Smooth muscle cell (in vitro differentiated cells): ENCODE measurements around the gene DCTN4. TPM values are rescaled to one million over a fixed set of nuclear protein-coding genes. Genes with fewer than 3 reads are reported as not detected.

ENCODE experiments used
- DNase-seq: peaks from one replicate; lab custom pipeline; 2025; ENCODE audit not compliant: unreplicated experiment; lab: John Stamatoyannopoulos, UW
- H2AFZ ChIP-seq: fragments of 200-600 bp; sonication (generic); 2 replicates; pipeline ENCODE4 v1.6.0; 2016; ENCODE audit warnings: antibody characterized with exemption, low read depth, mild to moderate bottlenecking
- H3F3A ChIP-seq: fragments of 200-600 bp; sonication (generic); 2 replicates; pipeline ENCODE4 v1.6.0; 2017; ENCODE audit warnings: antibody characterized with exemption, low read depth
- H3K27ac ChIP-seq: fragments of 200-600 bp; sonication (generic); 2 replicates; pipeline ENCODE4 v1.5.1; 2016; ENCODE audit warnings: low read depth, mild to moderate bottlenecking
- H3K27me3 ChIP-seq: fragments of 200-600 bp; sonication (generic); 2 replicates; pipeline ENCODE4 v1.6.1; 2016; ENCODE audit warnings: low read depth, mild to moderate bottlenecking
- H3K36me3 ChIP-seq: fragments of 200-600 bp; sonication (generic); 2 replicates; pipeline ENCODE4 v1.5.1; 2016; ENCODE audit warnings: low read depth
- H3K4me1 ChIP-seq: fragments of 200-600 bp; sonication (generic); 2 replicates; pipeline ENCODE4 v1.5.1; 2016; ENCODE audit warnings: low read depth
- H3K4me2 ChIP-seq: fragments of 200-600 bp; sonication (generic); 2 replicates; pipeline ENCODE4 v1.6.0; 2016; ENCODE audit warnings: mild to moderate bottlenecking
- H3K4me3 ChIP-seq: fragments of 200-600 bp; sonication (generic); 2 replicates; pipeline ENCODE4 v1.5.1; 2016; ENCODE audit warnings: mild to moderate bottlenecking
- H3K79me2 ChIP-seq: fragments of 200-600 bp; sonication (generic); 2 replicates; pipeline ENCODE4 v1.6.0; 2016; ENCODE audit warnings: low read depth, mild to moderate bottlenecking
- H3K9ac ChIP-seq: fragments of 200-600 bp; sonication (generic); 2 replicates; pipeline ENCODE4 v1.6.0; 2016; ENCODE audit warnings: low read depth
- H3K9me3 ChIP-seq: fragments of 200-600 bp; sonication (generic); replicated peaks from 2 replicates; pipeline ENCODE4 v1.5.1; 2016; ENCODE audit warnings: low read depth
- H4K20me1 ChIP-seq: fragments of 200-600 bp; sonication (generic); 2 replicates; pipeline ENCODE4 v1.6.0; 2016; ENCODE audit warnings: low read depth
- whole genome bisulfite sequencing: methylation state at CpG from one replicate; pipeline ENCODE4 v1.1.7; 2016; ENCODE audit warnings: low lambda C conversion rate; 5-methylcytosine and 5-hydroxymethylcytosine counted together
- polyA plus RNA-seq: library from polyadenylated mRNA; unstranded; fragments of >200 nt; fragmentation: Nextera tagmentation; extraction: Ambion mirVana; gene quantifications from 2 replicates; pipeline ENCODE4 v1.2.1, GENCODE V29; 2016
- total RNA-seq: library from RNA; depleted of rRNA; stranded (reverse); fragments of >200 nt; gene quantifications from 2 replicates; pipeline ENCODE4 v1.2.3, GENCODE V29; 2014
- TF ChIP-seq, protein P1 (sequence below): fragments of 200-600 bp; sonication (generic); IDR thresholded peaks from 2 replicates; pipeline ENCODE4 v1.5.1; 2017; ENCODE audit warnings: borderline replicate concordance, mild to moderate bottlenecking, antibody characterized with exemption; ENCODE audit not compliant: insufficient read depth, poor library complexity, severe bottlenecking

The DCTN4 gene
- total and polyA plus RNA-seq, 2 experiments from 2014 or later: 38.7 to 77.7 TPM

- DNase-seq: no peak
- Histone ChIP-seq H3K27me3 (no peaks in the 10 kb centered on the region), H3K4me1 (peaks cover 4% of the 10 kb centered on the region), H3K4me2 (no peak overlapping the region), H3K9ac (no peak overlapping the region), H3K4me3 (no peak overlapping the region), H3K36me3 (peaks cover 64% of the 10 kb centered on the region), H3K27ac (no peak overlapping the region), H3K79me2 (peaks cover 17% of the 10 kb centered on the region), H3F3A (peaks cover 5% of the 10 kb centered on the region), H2AFZ (no peak overlapping the region), H3K9me3 (no peaks in the 10 kb centered on the region), H4K20me1 (peaks cover 9% of the 10 kb centered on the region)
- 89% methylated on average over 3 of the region's 3 CpGs for WGBS
- TF ChIP-seq, protein P1, sequence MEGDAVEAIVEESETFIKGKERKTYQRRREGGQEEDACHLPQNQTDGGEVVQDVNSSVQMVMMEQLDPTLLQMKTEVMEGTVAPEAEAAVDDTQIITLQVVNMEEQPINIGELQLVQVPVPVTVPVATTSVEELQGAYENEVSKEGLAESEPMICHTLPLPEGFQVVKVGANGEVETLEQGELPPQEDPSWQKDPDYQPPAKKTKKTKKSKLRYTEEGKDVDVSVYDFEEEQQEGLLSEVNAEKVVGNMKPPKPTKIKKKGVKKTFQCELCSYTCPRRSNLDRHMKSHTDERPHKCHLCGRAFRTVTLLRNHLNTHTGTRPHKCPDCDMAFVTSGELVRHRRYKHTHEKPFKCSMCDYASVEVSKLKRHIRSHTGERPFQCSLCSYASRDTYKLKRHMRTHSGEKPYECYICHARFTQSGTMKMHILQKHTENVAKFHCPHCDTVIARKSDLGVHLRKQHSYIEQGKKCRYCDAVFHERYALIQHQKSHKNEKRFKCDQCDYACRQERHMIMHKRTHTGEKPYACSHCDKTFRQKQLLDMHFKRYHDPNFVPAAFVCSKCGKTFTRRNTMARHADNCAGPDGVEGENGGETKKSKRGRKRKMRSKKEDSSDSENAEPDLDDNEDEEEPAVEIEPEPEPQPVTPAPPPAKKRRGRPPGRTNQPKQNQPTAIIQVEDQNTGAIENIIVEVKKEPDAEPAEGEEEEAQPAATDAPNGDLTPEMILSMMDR: no peak
Measured at GRCh38 chr5:150694612-150695011, 64.2 kb downstream of the DCTN4 start.

DNA sequence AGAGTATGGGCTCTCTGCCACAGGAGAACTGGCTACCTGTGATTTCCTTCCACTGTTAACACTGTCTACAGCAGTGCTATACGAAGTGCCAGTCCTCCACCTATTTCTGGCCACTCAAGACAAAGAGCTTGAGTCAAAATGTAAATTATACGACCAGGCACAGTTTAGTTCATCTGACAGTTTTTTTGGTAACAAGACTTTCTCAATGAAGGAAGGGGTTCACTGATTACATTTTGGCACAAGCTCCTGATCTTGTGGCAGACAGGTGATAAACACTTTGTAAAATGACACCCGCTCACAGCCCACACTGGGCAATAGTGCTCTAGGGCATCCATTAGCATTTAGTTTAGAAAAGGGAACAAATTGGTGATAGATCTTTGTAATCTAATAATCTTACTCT, 66.5 kb downstream of the DCTN4 start:
- no peaks in the 10 kb centered on the region for H3K79me2 ChIP-seq
- H3K4me3 ChIP-seq: no peak overlapping the region
- WGBS: 94% methylated on average over 3 of the region's 3 CpGs
- no peak overlapping the region for H3K9ac ChIP-seq
- H3F3A ChIP-seq: peaks cover 5% of the 10 kb centered on the region
- H3K9me3 ChIP-seq: no peaks in the 10 kb centered on the region
- no peaks in the 10 kb centered on the region for H3K27me3 ChIP-seq
- no peak for DNase-seq
- peaks cover 54% of the 10 kb centered on the region for H3K36me3 ChIP-seq
- TF ChIP-seq, protein P1: no peak
- no peaks in the 10 kb centered on the region for H4K20me1 ChIP-seq
- no peaks in the 10 kb centered on the region for H3K4me1 ChIP-seq
- H2AFZ ChIP-seq: no peak overlapping the region
- H3K27ac ChIP-seq: no peak overlapping the region
- H3K4me2 ChIP-seq: no peak overlapping the region

- Histone ChIP-seq H3K27ac (no peak overlapping the region), H2AFZ (no peak overlapping the region), H3K4me1 (no peaks in the 10 kb centered on the region), H3K36me3 (peaks cover 39% of the 10 kb centered on the region), H3K79me2 (no peaks in the 10 kb centered on the region), H4K20me1 (no peaks in the 10 kb centered on the region), H3F3A (peaks cover 5% of the 10 kb centered on the region), H3K4me2 (no peak overlapping the region), H3K27me3 (no peaks in the 10 kb centered on the region), H3K4me3 (no peak overlapping the region), H3K9me3 (no peaks in the 10 kb centered on the region), H3K9ac (no peak overlapping the region)
- WGBS: 88% methylated on average over 6 of the region's 6 CpGs
- TF ChIP-seq, protein P1: no peak
- no peak for DNase-seq
Measured at GRCh38 chr5:150690760-150691159, 68.1 kb downstream of the DCTN4 start.

DNA sequence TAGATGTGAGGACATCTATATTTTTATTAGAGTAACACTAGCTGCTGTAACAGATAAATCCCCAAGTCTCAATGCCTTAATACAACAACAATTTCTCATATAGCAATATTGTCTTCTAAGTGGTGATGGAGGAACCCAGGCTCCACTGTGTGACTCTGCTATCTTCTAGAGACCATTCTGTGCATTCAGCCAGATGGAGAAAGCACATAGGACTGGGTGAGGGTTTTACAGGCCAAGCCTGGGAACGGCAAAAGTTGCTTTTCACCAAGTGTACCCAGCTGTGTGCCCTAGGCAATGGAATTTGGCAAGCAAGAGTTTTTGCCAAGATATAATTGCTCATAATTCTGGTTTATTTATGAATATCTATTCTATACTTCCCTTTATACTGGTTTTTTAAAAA, 69.7 kb downstream of the DCTN4 start:
- H3K79me2 ChIP-seq: no peaks in the 10 kb centered on the region
- H3F3A ChIP-seq: peaks cover 5% of the 10 kb centered on the region
- no peak overlapping the region for H3K4me2 ChIP-seq
- H2AFZ ChIP-seq: no peak overlapping the region
- no peaks in the 10 kb centered on the region for H3K9me3 ChIP-seq
- H3K27me3 ChIP-seq: no peaks in the 10 kb centered on the region
- TF ChIP-seq, protein P1: no peak
- H3K36me3 ChIP-seq: peaks cover 32% of the 10 kb centered on the region
- 100% methylated on average over 1 of the region's 1 CpG for WGBS
- H3K4me1 ChIP-seq: no peaks in the 10 kb centered on the region
- no peaks in the 10 kb centered on the region for H4K20me1 ChIP-seq
- H3K4me3 ChIP-seq: no peak overlapping the region
- H3K27ac ChIP-seq: no peak overlapping the region
- no peak overlapping the region for H3K9ac ChIP-seq
- no peak for DNase-seq
